ENCODE results near the gene ZNF169.
A peak's percentile ranks its signal among the peaks of the same experiment; 100 is the strongest.
"Not testable (repeated sequence)": the region's sequence is repeated elsewhere in the genome, so short reads cannot be mapped to it uniquely, and the experiment has no call there.

The ZNF169 gene

GRCh38 chr9:94323153-94323798, 64.2 kb downstream of the ZNF169 start:
- DNase-seq (ENCODE audit: insufficient read length, low spot score); FAIRE-seq: not testable (repeated sequence)

GRCh38 chr9:94325583-94325982, 66.5 kb downstream of the ZNF169 start:
- DNase-seq (ENCODE audit: insufficient read length, low spot score); FAIRE-seq: not testable (repeated sequence)

GRCh38 chr9:94328544-94328943, 69.4 kb downstream of the ZNF169 start, which contains the start of gene NUTM2F:
Gene NUTM2F (minus strand): TSS chr9:94328644. CDS start chr9:94328623, 21 bp downstream.
- peak; percentile 77 for FAIRE-seq
- DNase-seq (ENCODE audit: insufficient read length, low spot score): not testable (repeated sequence)

- DNase-seq (ENCODE audit: insufficient read length, low spot score); FAIRE-seq: not testable (repeated sequence)
Measured at GRCh38 chr9:94336445-94336844, 77.3 kb downstream of the ZNF169 start.

- not testable (repeated sequence) for DNase-seq (ENCODE audit: insufficient read length, low spot score); FAIRE-seq
Measured at GRCh38 chr9:94338723-94339122, 79.6 kb downstream of the ZNF169 start.

- FAIRE-seq; DNase-seq (ENCODE audit: insufficient read length, low spot score): not testable (repeated sequence)
Measured at GRCh38 chr9:94339657-94340056, 80.6 kb downstream of the ZNF169 start.

GRCh38 chr9:94340750-94341149, 81.7 kb downstream of the ZNF169 start:
- not testable (repeated sequence) for FAIRE-seq

GRCh38 chr9:94341703-94342102, 82.6 kb downstream of the ZNF169 start:
- not testable (repeated sequence) for DNase-seq (ENCODE audit: insufficient read length, low spot score)
- FAIRE-seq: peak; percentile 91

More at GRCh38 chr9:94340750-94341149, 81.7 kb downstream of the ZNF169 start:
- DNase-seq (ENCODE audit: insufficient read length, low spot score): not testable (repeated sequence)

GRCh38 chr9:94347451-94347850, 88.4 kb downstream of the ZNF169 start:
- DNase-seq (ENCODE audit: insufficient read length, low spot score); FAIRE-seq: not testable (repeated sequence)

- DNase-seq (ENCODE audit: insufficient read length, low spot score); FAIRE-seq: not testable (repeated sequence)
Measured at GRCh38 chr9:94348754-94349153, 89.7 kb downstream of the ZNF169 start.
